Epithelial cell of proximal tubule (primary cell): ENCODE data around the gene EXPH5. TPM values are rescaled to one million over a fixed set of nuclear protein-coding genes. Genes with fewer than 3 reads are reported as not detected.

Experiments
- DNase-seq: peaks from one replicate; pipeline ENCODE4 v3.0.0-alpha.2; 2011; ENCODE audit warnings: low read depth
- H3K4me3 ChIP-seq: 2 replicates; pipeline ENCODE4 v1.5.1; 2011; ENCODE audit warnings: low read depth, mild to moderate bottlenecking, low read length
- total RNA-seq: library from RNA; depleted of rRNA; stranded (reverse); fragments of >200 nt; gene quantifications from 2 replicates; pipeline ENCODE4 v1.2.3, GENCODE V29; 2015
- TF ChIP-seq, protein P1 (sequence below): conservative IDR thresholded peaks from 2 replicates; pipeline ENCODE4 v1.5.1; 2012; ENCODE audit warnings: low read depth, mild to moderate bottlenecking, low read length

EXPH5 gene
- total RNA-seq, 1 donor from 2014 or later, result 7.8 TPM

DNA sequence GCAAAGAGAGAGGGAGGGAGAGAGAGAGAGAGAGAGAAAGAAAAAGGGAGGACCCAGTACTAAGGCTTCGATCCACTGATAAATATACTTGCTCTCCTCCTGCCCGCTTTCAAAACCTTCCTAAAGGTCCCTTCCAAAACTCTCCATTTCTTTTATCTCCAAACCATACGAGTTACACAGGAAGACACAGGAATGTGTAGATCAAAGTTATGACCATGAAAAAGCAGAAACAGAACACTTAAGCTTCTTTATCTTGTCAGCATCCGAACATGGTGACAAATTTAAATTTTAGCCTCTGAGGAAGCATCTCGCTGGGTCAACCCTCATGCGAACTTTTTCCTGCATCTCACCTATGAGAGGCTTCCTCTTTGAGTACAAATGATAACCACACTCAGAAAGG lies 66.2 kb downstream of the EXPH5 start:
- TF ChIP-seq, protein P1, sequence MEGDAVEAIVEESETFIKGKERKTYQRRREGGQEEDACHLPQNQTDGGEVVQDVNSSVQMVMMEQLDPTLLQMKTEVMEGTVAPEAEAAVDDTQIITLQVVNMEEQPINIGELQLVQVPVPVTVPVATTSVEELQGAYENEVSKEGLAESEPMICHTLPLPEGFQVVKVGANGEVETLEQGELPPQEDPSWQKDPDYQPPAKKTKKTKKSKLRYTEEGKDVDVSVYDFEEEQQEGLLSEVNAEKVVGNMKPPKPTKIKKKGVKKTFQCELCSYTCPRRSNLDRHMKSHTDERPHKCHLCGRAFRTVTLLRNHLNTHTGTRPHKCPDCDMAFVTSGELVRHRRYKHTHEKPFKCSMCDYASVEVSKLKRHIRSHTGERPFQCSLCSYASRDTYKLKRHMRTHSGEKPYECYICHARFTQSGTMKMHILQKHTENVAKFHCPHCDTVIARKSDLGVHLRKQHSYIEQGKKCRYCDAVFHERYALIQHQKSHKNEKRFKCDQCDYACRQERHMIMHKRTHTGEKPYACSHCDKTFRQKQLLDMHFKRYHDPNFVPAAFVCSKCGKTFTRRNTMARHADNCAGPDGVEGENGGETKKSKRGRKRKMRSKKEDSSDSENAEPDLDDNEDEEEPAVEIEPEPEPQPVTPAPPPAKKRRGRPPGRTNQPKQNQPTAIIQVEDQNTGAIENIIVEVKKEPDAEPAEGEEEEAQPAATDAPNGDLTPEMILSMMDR, result no peak
- H3K4me3 ChIP-seq, result no peak overlapping the region
- DNase-seq, result no peak

DNA sequence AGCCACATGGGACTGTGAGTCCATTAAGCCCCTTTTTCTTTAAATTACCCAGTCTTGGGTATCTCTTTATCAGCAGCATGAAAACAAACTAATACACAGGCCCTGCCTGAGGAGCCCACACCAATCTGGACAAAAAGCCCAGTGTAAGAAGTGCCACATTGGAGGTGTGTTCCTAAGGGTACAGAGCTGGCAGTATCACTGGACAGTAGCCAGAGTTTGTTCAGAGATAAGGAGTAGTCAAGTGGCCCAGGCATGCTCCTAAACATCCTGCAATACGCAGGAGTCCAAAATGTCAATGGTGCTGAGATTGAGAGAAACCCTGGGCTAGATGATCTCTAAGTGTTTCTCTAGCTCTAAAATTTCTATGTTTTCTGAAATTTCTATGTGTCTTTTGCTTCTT lies 68.4 kb downstream of the EXPH5 start:
- H3K4me3 ChIP-seq, result no peak overlapping the region
- TF ChIP-seq, protein P1, result no peak
- DNase-seq, result no peak

DNA sequence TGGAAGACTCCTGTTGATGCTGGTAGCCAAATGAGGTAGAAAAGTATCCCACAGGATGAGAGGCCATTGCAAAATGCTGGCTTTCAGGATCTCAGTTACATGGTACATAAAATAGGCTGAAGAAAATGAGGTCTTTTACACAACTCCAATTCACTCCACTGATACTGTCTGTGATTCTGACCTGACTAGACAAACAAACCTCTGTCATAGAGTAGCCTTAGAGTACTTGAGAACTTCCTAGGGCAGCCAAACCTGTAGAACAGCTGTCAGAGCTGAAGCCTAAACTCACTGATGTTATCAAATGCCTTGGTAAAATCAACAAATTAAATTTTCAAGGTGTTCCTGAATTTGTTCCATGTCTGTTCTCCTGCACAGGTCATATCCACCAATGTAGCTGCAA lies 69.1 kb downstream of the EXPH5 start:
- no peak for DNase-seq
- TF ChIP-seq, protein P1, result no peak
- H3K4me3 ChIP-seq, result no peak overlapping the region

DNA sequence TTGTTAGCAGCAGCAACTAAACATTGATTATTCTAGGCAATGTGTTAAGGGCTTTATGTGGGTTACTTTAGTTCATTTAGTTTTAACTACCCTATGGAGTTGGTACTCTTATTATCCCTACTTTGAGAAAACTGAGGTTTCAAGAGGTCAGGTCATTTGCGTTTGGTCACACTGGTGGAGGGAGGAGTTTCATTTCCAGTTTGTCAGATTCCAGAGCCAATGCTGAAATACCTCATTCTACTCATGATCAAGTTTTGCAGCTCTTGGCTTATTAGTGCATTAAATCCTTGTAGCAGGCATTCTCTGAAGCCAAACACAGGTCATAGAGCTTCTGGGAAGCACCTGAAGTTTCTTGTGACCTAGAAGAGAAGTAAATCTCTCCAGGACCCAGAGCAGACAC lies 71.2 kb downstream of the EXPH5 start:
- TF ChIP-seq, protein P1, result no peak
- DNase-seq, result no peak
- H3K4me3 ChIP-seq, result no peak overlapping the region

DNA sequence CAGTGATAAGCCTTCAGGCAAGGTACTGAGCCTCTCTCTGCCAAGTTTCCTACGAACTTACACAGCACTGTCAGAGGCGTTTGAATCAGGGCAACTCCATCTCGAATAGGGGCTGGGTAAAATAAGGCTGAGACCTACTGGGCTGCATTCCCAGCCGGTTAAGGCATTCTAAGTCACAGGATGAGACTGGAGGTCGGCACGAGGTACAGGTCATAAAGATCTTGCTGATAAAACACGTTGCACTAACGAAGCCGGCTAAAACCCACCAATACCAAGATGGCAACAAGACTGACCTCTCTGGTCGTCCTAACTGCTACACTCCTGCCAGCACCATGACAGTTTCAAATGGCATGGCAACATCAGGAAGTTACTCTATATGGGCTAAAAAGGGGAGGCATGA lies 75.0 kb downstream of the EXPH5 start:
- no peak overlapping the region for H3K4me3 ChIP-seq
- TF ChIP-seq, protein P1, result no peak
- no peak for DNase-seq

DNA sequence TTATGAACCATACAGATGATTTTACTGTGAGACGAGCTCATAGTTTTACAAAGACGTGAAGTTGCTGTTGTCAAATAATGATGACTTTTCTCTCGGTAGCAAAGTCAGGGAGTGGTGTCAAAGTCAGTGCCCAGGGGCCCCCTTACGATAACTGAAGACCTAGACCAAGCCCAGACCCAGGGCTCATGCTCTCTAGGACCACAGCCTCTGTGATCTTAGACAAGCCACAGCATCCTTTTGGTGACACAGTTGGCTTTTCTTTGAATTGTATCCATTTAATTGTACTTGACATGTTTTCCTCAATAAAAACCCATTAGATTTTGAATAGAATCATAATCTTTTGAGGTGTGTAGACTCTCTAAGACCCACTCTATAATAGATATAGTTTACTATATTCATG lies 77.4 kb downstream of the EXPH5 start:
- TF ChIP-seq, protein P1, result no peak
- no peak overlapping the region for H3K4me3 ChIP-seq
- DNase-seq, result no peak

DNA sequence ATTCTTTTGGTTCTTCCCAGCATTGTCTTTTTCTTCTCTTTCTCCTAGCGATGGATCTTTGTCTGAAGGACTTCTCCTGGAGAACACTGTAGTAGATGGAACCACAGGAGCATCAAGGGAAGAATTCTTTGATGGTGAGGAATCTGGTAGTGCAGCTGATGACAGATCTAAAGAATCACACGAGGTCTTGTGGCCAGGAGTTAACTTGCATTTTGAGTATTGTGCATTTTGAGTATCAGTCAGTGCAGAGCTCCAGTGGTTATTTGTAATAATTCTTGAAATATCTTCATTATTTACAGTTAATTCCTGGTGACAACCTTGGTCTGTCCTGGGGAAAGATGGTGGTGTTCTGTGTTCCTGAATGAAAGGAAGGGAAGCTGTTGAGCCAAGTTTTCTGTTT lies 80.9 kb downstream of the EXPH5 start:
- TF ChIP-seq, protein P1, result no peak
- no peak for DNase-seq
- H3K4me3 ChIP-seq, result no peak overlapping the region
